HG02623 (cell line): ENCODE results near the gene NDE1.
"Not testable (repeated sequence)": the region's sequence is repeated elsewhere in the genome, so short reads cannot be mapped to it uniquely, and the experiment has no call there.

Experiments used
- ATAC-seq: cut with Tn5 transposase; IDR thresholded peaks from one replicate; pipeline ENCODE4 v1.9.1; 2021; ENCODE audit warnings: moderate library complexity; ENCODE audit not compliant: unreplicated experiment

The NDE1 gene

GRCh38 chr16:15692508-15692907 is 42.5 kb downstream of the NDE1 start:
- ATAC-seq: not testable (repeated sequence)

GRCh38 chr16:15694499-15694898 is 44.5 kb downstream of the NDE1 start:
- ATAC-seq: no peak

GRCh38 chr16:15699819-15700218 is 49.8 kb downstream of the NDE1 start:
- no peak for ATAC-seq

GRCh38 chr16:15701367-15701766 is 51.3 kb downstream of the NDE1 start:
- no peak for ATAC-seq

GRCh38 chr16:15701975-15702970 is 52.2 kb downstream of the NDE1 start:
- ATAC-seq: no peak

GRCh38 chr16:15703029-15703736 is 53.1 kb downstream of the NDE1 start:
- ATAC-seq: no peak

- ATAC-seq: no peak
These were observed 54.5 kb downstream of the NDE1 start for GRCh38 chr16:15704545-15704987.

- no peak for ATAC-seq
These were observed 55.1 kb downstream of the NDE1 start for GRCh38 chr16:15705064-15705565.

- ATAC-seq: no peak
These were observed 57.3 kb downstream of the NDE1 start for GRCh38 chr16:15707332-15707731.

- no peak for ATAC-seq
These were observed 58.1 kb downstream of the NDE1 start for GRCh38 chr16:15708096-15708495.

- no peak for ATAC-seq
These were observed 59.0 kb downstream of the NDE1 start for GRCh38 chr16:15708997-15709396.

- no peak for ATAC-seq
These were observed 64.5 kb downstream of the NDE1 start for GRCh38 chr16:15714393-15715172.

GRCh38 chr16:15715221-15715620 is 65.2 kb downstream of the NDE1 start:
- ATAC-seq: no peak

- no peak for ATAC-seq
These were observed 66.8 kb downstream of the NDE1 start for GRCh38 chr16:15716694-15717447.

GRCh38 chr16:15721018-15721417 is 71.0 kb downstream of the NDE1 start:
- no peak for ATAC-seq

- ATAC-seq: no peak
These were observed 73.8 kb downstream of the NDE1 start for GRCh38 chr16:15723808-15724207.

GRCh38 chr16:15725641-15726240 is 75.7 kb downstream of the NDE1 start:
- ATAC-seq: no peak

GRCh38 chr16:15726715-15727114 is 76.7 kb downstream of the NDE1 start:
- ATAC-seq: no peak

- ATAC-seq: not testable (repeated sequence)
These were observed 77.7 kb downstream of the NDE1 start for GRCh38 chr16:15727697-15728096.

- no peak for ATAC-seq
These were observed 79.1 kb downstream of the NDE1 start for GRCh38 chr16:15729152-15729551.
